ENCODE measurements around the gene MICU1. TPM values are rescaled to one million over a fixed set of nuclear protein-coding genes. Genes with fewer than 3 reads are reported as not detected.

MICU1 gene
- total and polyA plus RNA-seq, 10 of the 15 experiments (the other 5 are each of a cell fraction or from before 2014, with no cell fraction given): 18.2 to 36.4 (median 22.2) TPM

DNA sequence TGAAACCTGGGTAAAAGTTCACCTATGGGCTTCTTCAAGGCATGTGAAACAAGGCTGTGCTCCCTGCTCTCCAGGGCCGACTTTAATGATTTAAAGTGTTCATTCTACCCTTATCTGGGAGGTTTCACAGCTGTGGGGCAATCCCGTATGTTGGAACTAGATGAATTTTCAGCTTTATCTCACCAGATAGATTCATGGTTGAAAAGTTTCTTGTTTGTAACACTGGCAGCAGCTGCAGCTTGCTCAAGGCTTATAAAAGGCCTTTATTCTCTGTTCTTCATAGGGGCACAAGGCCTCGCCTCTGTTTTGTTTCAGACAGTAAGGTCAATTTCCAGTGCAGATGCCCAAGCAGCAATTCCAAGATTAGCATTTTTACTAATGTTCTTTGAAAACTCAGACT, 200.7 kb downstream of the MICU1 start:
- Histone ChIP-seq H3K27me3 (replicated peaks in 1 of 2; ENCODE audit: control insufficient read depth in 2 of 2, insufficient read depth in 2 of 2, low read length in 1 of 2) (no peaks in the 10 kb centered on the region), H3K27ac (ENCODE audit: control insufficient read depth, insufficient read depth) (no peak overlapping the region), H3K79me2 (ENCODE audit: control insufficient read depth, insufficient read depth, low read length) (no peaks in the 10 kb centered on the region), H3K9ac (ENCODE audit: control insufficient read depth, insufficient read depth, low read length) (no peak overlapping the region), H3K4me2 (ENCODE audit: control insufficient read depth, insufficient read depth) (no peak overlapping the region), H3K4me1 (ENCODE audit: control insufficient read depth, insufficient read depth, low read length) (no peaks in the 10 kb centered on the region), H3K4me3 (no peak overlapping the region), H3K9me3 (replicated peaks; ENCODE audit: control insufficient read depth, insufficient read depth, low read length) (no peaks in the 10 kb centered on the region; the same call in 2 of the 3 replicates), H3K36me3 (ENCODE audit: control insufficient read depth in 2 of 2, insufficient read depth in 2 of 2, low read length in 1 of 2) (no peaks in the 10 kb centered on the region), H2AFZ (ENCODE audit: control insufficient read depth, low read depth, low read length) (no peak overlapping the region), H4K20me1 (ENCODE audit: control insufficient read depth, insufficient read depth) (no peaks in the 10 kb centered on the region)
- BruUV-seq (replicated peaks): no TSS peak
- in situ Hi-C loops (cut with MboI): no loop called here
- intact Hi-C loops (cut with micrococcal nuclease; ENCODE audit: unreplicated experiment): no loop called here
- 81% methylated on average over 3 of the region's 3 CpGs for WGBS (ENCODE audit: insufficient coverage, insufficient replicate concordance, low lambda C conversion rate, missing lambda C conversion rate)
- ATAC-seq (no peak), FAIRE-seq (no peak), DNase-seq (ENCODE audit: low read depth, low spot score) (no peak)
- POLR2A ChIA-PET: no interaction called here
- TF ChIP-seq, protein P1, sequence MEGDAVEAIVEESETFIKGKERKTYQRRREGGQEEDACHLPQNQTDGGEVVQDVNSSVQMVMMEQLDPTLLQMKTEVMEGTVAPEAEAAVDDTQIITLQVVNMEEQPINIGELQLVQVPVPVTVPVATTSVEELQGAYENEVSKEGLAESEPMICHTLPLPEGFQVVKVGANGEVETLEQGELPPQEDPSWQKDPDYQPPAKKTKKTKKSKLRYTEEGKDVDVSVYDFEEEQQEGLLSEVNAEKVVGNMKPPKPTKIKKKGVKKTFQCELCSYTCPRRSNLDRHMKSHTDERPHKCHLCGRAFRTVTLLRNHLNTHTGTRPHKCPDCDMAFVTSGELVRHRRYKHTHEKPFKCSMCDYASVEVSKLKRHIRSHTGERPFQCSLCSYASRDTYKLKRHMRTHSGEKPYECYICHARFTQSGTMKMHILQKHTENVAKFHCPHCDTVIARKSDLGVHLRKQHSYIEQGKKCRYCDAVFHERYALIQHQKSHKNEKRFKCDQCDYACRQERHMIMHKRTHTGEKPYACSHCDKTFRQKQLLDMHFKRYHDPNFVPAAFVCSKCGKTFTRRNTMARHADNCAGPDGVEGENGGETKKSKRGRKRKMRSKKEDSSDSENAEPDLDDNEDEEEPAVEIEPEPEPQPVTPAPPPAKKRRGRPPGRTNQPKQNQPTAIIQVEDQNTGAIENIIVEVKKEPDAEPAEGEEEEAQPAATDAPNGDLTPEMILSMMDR (IDR thresholded peaks at IDR 0.05 in 2 of 3, conservative IDR thresholded peaks at IDR 0.05 in 1 of 3; ENCODE audit: control insufficient read depth in 2 of 3, extremely low read depth in 1 of 3, insufficient read depth in 1 of 3, low read depth in 3 of 3, low read length in 3 of 3): no peak
- no peak for TF ChIP-seq MTA3 (IDR thresholded peaks at IDR 0.05; ENCODE audit: borderline replicate concordance, low read length)
- TF ChIP-seq CBX3 (IDR thresholded peaks at IDR 0.05; ENCODE audit: borderline replicate concordance, low read depth): no peak
- TF ChIP-seq CEBPB (IDR thresholded peaks at IDR 0.05; ENCODE audit: borderline replicate concordance in 1 of 2, low read depth in 2 of 2, low read length in 2 of 2): no peak
- TF ChIP-seq, protein P2, sequence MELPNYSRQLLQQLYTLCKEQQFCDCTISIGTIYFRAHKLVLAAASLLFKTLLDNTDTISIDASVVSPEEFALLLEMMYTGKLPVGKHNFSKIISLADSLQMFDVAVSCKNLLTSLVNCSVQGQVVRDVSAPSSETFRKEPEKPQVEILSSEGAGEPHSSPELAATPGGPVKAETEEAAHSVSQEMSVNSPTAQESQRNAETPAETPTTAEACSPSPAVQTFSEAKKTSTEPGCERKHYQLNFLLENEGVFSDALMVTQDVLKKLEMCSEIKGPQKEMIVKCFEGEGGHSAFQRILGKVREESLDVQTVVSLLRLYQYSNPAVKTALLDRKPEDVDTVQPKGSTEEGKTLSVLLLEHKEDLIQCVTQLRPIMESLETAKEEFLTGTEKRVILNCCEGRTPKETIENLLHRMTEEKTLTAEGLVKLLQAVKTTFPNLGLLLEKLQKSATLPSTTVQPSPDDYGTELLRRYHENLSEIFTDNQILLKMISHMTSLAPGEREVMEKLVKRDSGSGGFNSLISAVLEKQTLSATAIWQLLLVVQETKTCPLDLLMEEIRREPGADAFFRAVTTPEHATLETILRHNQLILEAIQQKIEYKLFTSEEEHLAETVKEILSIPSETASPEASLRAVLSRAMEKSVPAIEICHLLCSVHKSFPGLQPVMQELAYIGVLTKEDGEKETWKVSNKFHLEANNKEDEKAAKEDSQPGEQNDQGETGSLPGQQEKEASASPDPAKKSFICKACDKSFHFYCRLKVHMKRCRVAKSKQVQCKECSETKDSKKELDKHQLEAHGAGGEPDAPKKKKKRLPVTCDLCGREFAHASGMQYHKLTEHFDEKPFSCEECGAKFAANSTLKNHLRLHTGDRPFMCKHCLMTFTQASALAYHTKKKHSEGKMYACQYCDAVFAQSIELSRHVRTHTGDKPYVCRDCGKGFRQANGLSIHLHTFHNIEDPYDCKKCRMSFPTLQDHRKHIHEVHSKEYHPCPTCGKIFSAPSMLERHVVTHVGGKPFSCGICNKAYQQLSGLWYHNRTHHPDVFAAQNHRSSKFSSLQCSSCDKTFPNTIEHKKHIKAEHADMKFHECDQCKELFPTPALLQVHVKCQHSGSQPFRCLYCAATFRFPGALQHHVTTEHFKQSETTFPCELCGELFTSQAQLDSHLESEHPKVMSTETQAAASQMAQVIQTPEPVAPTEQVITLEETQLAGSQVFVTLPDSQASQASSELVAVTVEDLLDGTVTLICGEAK (IDR thresholded peaks at IDR 0.05; ENCODE audit: borderline replicate concordance): no peak
- RAD21 ChIA-PET (ENCODE audit: unreplicated experiment): no interaction called here
- CTCF ChIA-PET: interaction anchor here (1.0 kb wide), 1 partner anchor 142 kb away, joined by 3 read pairs; no protein-coding TSS in a partner anchor
- SMC1A ChIA-PET (ENCODE audit: uncharacterized antibody, unreplicated experiment): interaction anchor here (1.2 kb wide), 1 partner anchor 52 kb away, joined by 3 read pairs; no protein-coding TSS in a partner anchor

Data from GM12878 (cell line).